Erythroblast (primary cell): ENCODE measurements around the gene DACH2.

Experiments used
- DNase-seq, 2 experiments: peaks; one replicate each; lab custom pipeline; 2025; lab: John Stamatoyannopoulos, UW
- GATA1 ChIP-seq: IDR thresholded peaks from 2 replicates; pipeline ENCODE4 v1.6.1; 2011; ENCODE audit warnings: low read depth, mild to moderate bottlenecking, control low read depth, low read length, moderate library complexity
- POLR2A ChIP-seq: IDR thresholded peaks from 2 replicates; pipeline ENCODE4 v1.6.1; 2011; ENCODE audit warnings: mild to moderate bottlenecking, low read length

Gene DACH2

GRCh38 chrX:86747091-86747490 is 598.8 kb downstream of the DACH2 start:
- TF ChIP-seq GATA1 = no peak
- TF ChIP-seq POLR2A = no peak
- DNase-seq = no peak

DNA sequence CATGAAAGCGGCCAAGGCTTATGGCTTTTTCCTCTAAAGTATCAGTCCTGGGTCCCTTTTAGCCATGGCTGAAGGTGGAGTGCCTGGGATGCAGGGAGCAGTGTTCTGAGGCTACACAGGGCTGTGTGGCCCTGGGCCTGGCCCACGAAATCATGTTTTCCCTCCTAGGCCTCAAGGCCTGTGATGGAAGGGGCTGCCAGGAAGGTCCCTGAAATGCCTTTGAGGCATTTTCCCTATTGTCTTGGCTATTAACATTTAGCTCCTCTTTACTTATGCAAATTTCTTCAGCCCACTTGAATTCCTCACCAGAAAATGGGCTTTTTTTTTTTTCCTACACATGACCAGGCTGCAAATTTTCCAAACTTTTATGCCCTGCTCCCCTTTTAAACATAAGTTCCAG is 657.0 kb downstream of the DACH2 start:
- no peak for DNase-seq
- TF ChIP-seq GATA1 (no peak), POLR2A (no peak)

DNA sequence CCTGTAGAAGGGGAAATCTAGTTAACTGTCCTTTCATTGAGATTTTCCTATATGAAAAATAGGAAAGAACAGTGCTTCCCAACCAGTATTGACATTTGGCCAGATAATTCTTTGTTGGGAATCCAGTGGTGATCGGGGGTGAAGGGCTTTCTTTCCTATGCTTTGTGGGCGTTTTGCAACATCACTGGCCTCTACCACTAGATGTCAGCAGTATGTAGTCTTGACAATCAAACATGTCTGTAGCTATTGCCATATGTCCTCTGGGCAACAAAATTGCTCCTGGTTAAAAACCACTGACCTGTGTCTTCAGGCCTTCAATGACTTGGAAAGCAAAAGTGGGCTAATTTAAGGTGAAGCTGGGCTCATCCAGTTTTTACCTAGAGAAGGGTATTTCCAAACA is 658.5 kb downstream of the DACH2 start:
- no peak for DNase-seq
- TF ChIP-seq POLR2A (no peak), GATA1 (no peak)

DNA sequence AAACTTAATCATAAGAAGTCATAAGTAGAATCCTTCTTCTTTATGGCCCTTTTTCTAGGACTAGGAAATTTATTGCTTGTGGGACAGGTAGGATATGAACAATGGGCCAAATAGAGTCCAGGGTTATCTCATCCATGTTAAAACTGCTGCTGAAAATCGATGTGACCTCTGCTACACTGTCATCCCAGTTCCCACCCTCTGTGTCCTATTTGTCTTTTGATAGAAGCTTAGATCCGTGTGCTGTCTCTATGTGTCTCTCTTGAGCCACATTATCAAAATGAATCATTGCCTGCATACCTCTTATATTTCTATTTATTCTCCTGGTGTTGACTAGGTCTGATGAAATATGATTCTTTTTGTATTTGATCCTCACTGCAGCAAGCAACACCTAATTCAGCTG is 661.4 kb downstream of the DACH2 start:
- no peak for DNase-seq
- TF ChIP-seq POLR2A (no peak), GATA1 (no peak)

- no peak for TF ChIP-seq POLR2A
- no peak for DNase-seq
These were observed 681.5 kb downstream of the DACH2 start for GRCh38 chrX:86829786-86830185.

GRCh38 chrX:86830685-86831084 is 682.4 kb downstream of the DACH2 start:
- DNase-seq = no peak
- TF ChIP-seq GATA1 (no peak), POLR2A (no peak)

DNA sequence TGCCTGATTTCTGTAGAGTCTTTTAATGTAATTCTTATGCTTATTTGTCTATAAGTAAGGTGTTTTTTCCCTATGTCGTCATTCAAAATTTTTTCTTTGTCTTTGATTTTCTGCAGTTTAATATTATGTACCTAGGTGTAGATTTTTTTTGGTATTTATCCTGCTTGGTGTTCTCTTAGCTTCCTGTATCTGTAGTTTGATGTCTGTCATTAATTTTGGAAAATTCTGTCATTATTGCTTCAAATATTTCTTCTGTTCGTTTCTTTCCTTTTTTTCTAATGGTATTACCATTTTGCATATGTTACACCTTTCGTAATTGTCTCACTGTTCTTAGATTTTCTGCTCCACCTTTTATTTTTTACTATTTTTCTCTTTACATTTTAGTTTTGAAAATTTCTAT is 696.9 kb downstream of the DACH2 start:
- TF ChIP-seq POLR2A (no peak), GATA1 (no peak)

More for the DNA sequence above, 696.9 kb downstream of the DACH2 start:
- no peak for DNase-seq
